ENCODE measurements around the gene NEUROD4. TPM values are rescaled to one million over a fixed set of nuclear protein-coding genes. Genes with fewer than 3 reads are reported as not detected.
A peak's percentile ranks its signal among the peaks of the same experiment; 100 is the strongest.

The NEUROD4 gene, protein sequence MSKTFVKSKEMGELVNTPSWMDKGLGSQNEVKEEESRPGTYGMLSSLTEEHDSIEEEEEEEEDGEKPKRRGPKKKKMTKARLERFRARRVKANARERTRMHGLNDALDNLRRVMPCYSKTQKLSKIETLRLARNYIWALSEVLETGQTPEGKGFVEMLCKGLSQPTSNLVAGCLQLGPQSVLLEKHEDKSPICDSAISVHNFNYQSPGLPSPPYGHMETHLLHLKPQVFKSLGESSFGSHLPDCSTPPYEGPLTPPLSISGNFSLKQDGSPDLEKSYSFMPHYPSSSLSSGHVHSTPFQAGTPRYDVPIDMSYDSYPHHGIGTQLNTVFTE
- total RNA-seq, result not detected
- under 1 TPM in 1 of 2 donors, not detected in 1; 0.02 TPM for polyA plus RNA-seq

DNA sequence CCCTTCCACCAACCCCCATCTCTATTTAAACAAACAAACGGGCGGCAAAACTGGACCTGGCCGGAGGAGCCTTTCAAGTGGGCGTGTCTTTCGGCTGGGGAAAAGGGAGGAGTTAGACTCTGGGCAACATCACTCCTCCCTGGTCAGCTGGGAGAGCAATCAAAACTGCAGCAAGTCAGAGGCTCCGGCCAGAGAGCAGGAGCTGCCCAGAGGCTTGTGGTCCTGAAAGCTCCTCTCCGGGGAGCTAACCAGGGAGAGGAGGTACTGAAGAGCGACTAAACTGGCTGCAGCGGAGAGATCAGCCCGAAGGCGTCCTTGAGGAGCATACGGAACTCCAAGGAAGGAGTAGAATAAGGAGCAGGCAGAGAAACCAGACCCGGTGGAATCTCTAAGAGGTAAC is at the start of gene NEUROD4:
Gene NEUROD4 (plus strand): TSS at position 191 of the 400 bp plus-strand sequence. CDS start 6,466 bp downstream, outside the sequence.
- DNase-seq (peak; percentile 47 to 72 (median 54)), FAIRE-seq (no peak), ATAC-seq (peak; percentile 89 to 100 (median 94))
- intact Hi-C loops (cut with DNase I), result no loop called here
- Histone ChIP-seq H3K9me3 (no peaks in the 10 kb centered on the region), H3K27me3 (peaks cover 0 to 15% (median 4%) of the 10 kb centered on the region in 4 donors), H3K4me3 (no peak within 1 kb of the TSS), H3K27ac (no peak within 1 kb of the TSS), H3K4me1 (no peaks in the 10 kb centered on the region), H3K36me3 (no peaks in the 10 kb centered on the region)
- WGBS, 2 donors, result 2 to 3% methylated on average over 13 of the region's 13 CpGs
- TF ChIP-seq, protein P1, sequence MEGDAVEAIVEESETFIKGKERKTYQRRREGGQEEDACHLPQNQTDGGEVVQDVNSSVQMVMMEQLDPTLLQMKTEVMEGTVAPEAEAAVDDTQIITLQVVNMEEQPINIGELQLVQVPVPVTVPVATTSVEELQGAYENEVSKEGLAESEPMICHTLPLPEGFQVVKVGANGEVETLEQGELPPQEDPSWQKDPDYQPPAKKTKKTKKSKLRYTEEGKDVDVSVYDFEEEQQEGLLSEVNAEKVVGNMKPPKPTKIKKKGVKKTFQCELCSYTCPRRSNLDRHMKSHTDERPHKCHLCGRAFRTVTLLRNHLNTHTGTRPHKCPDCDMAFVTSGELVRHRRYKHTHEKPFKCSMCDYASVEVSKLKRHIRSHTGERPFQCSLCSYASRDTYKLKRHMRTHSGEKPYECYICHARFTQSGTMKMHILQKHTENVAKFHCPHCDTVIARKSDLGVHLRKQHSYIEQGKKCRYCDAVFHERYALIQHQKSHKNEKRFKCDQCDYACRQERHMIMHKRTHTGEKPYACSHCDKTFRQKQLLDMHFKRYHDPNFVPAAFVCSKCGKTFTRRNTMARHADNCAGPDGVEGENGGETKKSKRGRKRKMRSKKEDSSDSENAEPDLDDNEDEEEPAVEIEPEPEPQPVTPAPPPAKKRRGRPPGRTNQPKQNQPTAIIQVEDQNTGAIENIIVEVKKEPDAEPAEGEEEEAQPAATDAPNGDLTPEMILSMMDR (IDR thresholded peaks at IDR 0.05), result no peak

DNA sequence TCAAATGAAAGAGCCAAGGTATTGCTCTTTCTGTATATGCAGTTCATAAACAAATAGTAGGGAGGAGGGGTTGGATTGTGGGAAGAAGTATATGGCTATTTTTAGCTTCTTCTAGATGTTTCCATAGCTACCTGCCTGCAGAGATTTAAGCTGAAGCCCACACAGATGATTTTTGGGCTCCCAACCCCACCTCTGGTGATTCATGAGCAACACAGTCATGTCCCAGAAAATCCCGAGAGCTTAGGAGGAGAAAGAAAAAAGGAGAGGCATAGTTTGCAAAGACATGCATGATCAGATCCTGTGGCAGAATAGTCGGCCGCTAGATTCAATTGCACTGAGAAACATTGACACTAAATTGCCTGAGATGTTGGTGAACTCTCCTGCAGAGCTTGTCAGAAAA is 49.0 kb upstream of the NEUROD4 start:
- intact Hi-C loops (cut with DNase I), result no loop called here

DNA sequence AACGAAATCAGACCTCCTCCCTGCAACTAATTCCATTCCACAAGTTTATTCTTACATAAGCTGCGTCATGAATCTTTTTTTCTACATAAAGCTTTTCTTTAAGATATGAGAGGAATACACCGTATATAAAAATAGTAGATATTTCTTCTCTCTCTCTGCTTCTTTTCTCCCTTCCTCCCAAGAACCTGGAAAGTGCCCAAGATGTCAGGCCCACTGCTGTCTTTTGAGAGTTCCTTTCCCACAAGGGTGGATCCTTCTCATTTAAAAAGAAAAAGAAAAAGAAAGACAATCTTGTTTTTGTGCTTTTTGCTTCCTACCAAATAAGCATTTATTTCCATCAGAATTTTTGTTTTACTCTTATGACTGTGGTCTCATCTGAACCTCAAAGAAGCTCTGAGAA is 46.2 kb upstream of the NEUROD4 start:
- ATAC-seq, result no peak
- FAIRE-seq, result no peak
- H3K27ac ChIP-seq, result no peak overlapping the region
- H3K36me3 ChIP-seq, result no peaks in the 10 kb centered on the region
- intact Hi-C loops (cut with DNase I), result no loop called here
- no peaks in the 10 kb centered on the region for H3K9me3 ChIP-seq
- no peaks in the 10 kb centered on the region for H3K27me3 ChIP-seq
- H3K4me1 ChIP-seq, result no peaks in the 10 kb centered on the region
- 77 to 87% methylated on average over 3 of the region's 3 CpGs for WGBS, 2 donors
- DNase-seq, result no peak
- TF ChIP-seq, protein P1 (IDR thresholded peaks at IDR 0.05), result no peak
- no peak overlapping the region for H3K4me3 ChIP-seq

More for the DNA sequence above, 49.0 kb upstream of the NEUROD4 start:
- Histone ChIP-seq H3K4me3 (no peak overlapping the region), H3K27ac (no peak overlapping the region), H3K36me3 (no peaks in the 10 kb centered on the region), H3K27me3 (no peaks in the 10 kb centered on the region), H3K4me1 (no peaks in the 10 kb centered on the region), H3K9me3 (no peaks in the 10 kb centered on the region)
- DNase-seq, result no peak
- no peak for ATAC-seq
- TF ChIP-seq, protein P1 (IDR thresholded peaks at IDR 0.05), result no peak
- 77 to 80% methylated on average over 3 of the region's 3 CpGs for WGBS, 2 donors
- FAIRE-seq, result no peak

DNA sequence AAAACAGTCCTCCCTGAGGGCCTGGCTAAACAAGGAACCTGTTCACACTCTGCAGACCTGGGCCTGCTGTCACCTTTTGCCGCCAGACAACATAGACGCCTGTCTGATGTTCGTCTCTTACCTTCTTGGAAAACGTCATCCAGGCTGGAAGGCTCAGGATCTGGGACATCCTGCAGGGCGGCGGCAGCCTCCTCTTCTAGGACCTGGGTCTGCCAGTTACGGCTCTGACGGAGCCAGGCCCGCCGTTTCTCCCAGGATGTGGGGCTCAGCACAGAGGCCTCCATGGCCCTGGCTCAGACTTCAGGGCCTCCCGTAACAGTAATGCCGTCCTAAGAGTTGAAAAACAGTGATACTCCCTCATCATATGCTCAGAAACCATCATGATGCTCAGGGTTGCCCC is 45.5 kb upstream of the NEUROD4 start:
- intact Hi-C loops (cut with DNase I), result no loop called here

More for the DNA sequence above, 45.5 kb upstream of the NEUROD4 start:
- WGBS, 2 donors, result 86 to 91% methylated on average over 12 of the region's 12 CpGs
- Histone ChIP-seq H3K27ac (no peak overlapping the region), H3K9me3 (no peaks in the 10 kb centered on the region), H3K4me1 (no peaks in the 10 kb centered on the region), H3K27me3 (no peaks in the 10 kb centered on the region), H3K36me3 (no peaks in the 10 kb centered on the region), H3K4me3 (no peak overlapping the region)
- FAIRE-seq (no peak), ATAC-seq (no peak), DNase-seq (no peak)
- TF ChIP-seq, protein P1 (IDR thresholded peaks at IDR 0.05), result no peak
